Skin epidermis (tissue), 12 donors: Measurements from ENCODE around the gene ARHGEF37.
"Not testable (repeated sequence)": the region's sequence is repeated elsewhere in the genome, so short reads cannot be mapped to it uniquely, and the experiment has no call there.

ENCODE experiments used
- H3K27ac ChIP-seq, 21 experiments: fragments of 200-600 bp; sonication (generic) in 11 of 21; one replicate each; pipeline ENCODE4 v1.5.0; 2020; ENCODE audit warnings: mild to moderate bottlenecking in 3 of 21, inconsistent platforms in 2 of 21, moderate library complexity in 2 of 21
- H3K4me3 ChIP-seq, 7 experiments: fragments of 200-600 bp; sonication (generic) in 2 of 7; one replicate each; pipeline ENCODE4 v1.5.0; 2020; ENCODE audit warnings: inconsistent platforms in 2 of 7, mild to moderate bottlenecking in 2 of 7, moderate library complexity in 1 of 7

The ARHGEF37 gene

GRCh38 chr5:149640350-149640999 lies 59.2 kb downstream of the ARHGEF37 start:
- H3K27ac ChIP-seq: peak overlapping the region in 9 of 21 experiments; percentile 8 to 52 (median 15)
- H3K4me3 ChIP-seq: no peak overlapping the region

- H3K4me3 ChIP-seq: no peak overlapping the region
- peak overlapping the region in 6 of 21 experiments; percentile 8 to 52 (median 20) for H3K27ac ChIP-seq
These were observed 59.8 kb downstream of the ARHGEF37 start for GRCh38 chr5:149641000-149641576.

GRCh38 chr5:149641600-149641999 lies 60.3 kb downstream of the ARHGEF37 start:
- H3K4me3 ChIP-seq: no peak overlapping the region
- peak overlapping the region in 1 of 21 experiments; percentile 13 for H3K27ac ChIP-seq

GRCh38 chr5:149643781-149644180 lies 62.5 kb downstream of the ARHGEF37 start:
- Histone ChIP-seq H3K4me3 (no peak overlapping the region), H3K27ac (no peak overlapping the region)

GRCh38 chr5:149644629-149645028 lies 63.3 kb downstream of the ARHGEF37 start:
- Histone ChIP-seq H3K27ac (no peak overlapping the region), H3K4me3 (no peak overlapping the region)

GRCh38 chr5:149645236-149645635 lies 63.9 kb downstream of the ARHGEF37 start:
- H3K27ac ChIP-seq: no peak overlapping the region
- no peak overlapping the region for H3K4me3 ChIP-seq

GRCh38 chr5:149645725-149646124 lies 64.4 kb downstream of the ARHGEF37 start:
- H3K27ac ChIP-seq: no peak overlapping the region
- H3K4me3 ChIP-seq: no peak overlapping the region

- no peak overlapping the region for H3K27ac ChIP-seq
- H3K4me3 ChIP-seq: no peak overlapping the region
These were observed 65.3 kb downstream of the ARHGEF37 start for GRCh38 chr5:149646564-149646963.

GRCh38 chr5:149647334-149647733 lies 66.0 kb downstream of the ARHGEF37 start:
- Histone ChIP-seq H3K27ac (no peak overlapping the region), H3K4me3 (no peak overlapping the region)

- H3K27ac ChIP-seq, H3K4me3 ChIP-seq: not testable (repeated sequence)
These were observed 67.4 kb downstream of the ARHGEF37 start for GRCh38 chr5:149648464-149649393.

- not testable (repeated sequence) for H3K27ac ChIP-seq, H3K4me3 ChIP-seq
These were observed 68.4 kb downstream of the ARHGEF37 start for GRCh38 chr5:149649730-149650129.

- H3K4me3 ChIP-seq: no peak overlapping the region
- no peak overlapping the region for H3K27ac ChIP-seq
These were observed 70.4 kb downstream of the ARHGEF37 start for GRCh38 chr5:149651686-149652085.

- Histone ChIP-seq H3K27ac (no peak overlapping the region), H3K4me3 (no peak overlapping the region)
These were observed 71.4 kb downstream of the ARHGEF37 start for GRCh38 chr5:149652697-149653096.

- Histone ChIP-seq H3K4me3 (no peak overlapping the region), H3K27ac (no peak overlapping the region)
These were observed 72.9 kb downstream of the ARHGEF37 start for GRCh38 chr5:149654231-149654630.

- no peak overlapping the region for H3K27ac ChIP-seq
- no peak overlapping the region for H3K4me3 ChIP-seq
These were observed 73.7 kb downstream of the ARHGEF37 start for GRCh38 chr5:149654883-149655505.

- Histone ChIP-seq H3K4me3 (no peak overlapping the region), H3K27ac (no peak overlapping the region)
These were observed 75.4 kb downstream of the ARHGEF37 start for GRCh38 chr5:149656576-149657182.

GRCh38 chr5:149657324-149657723 lies 76.0 kb downstream of the ARHGEF37 start:
- H3K27ac ChIP-seq: no peak overlapping the region
- no peak overlapping the region for H3K4me3 ChIP-seq

GRCh38 chr5:149658299-149658698 lies 77.0 kb downstream of the ARHGEF37 start:
- Histone ChIP-seq H3K4me3 (no peak overlapping the region), H3K27ac (no peak overlapping the region)

GRCh38 chr5:149664083-149664482 lies 82.8 kb downstream of the ARHGEF37 start:
- H3K27ac ChIP-seq: no peak overlapping the region

More at GRCh38 chr5:149664083-149664482, 82.8 kb downstream of the ARHGEF37 start:
- no peak overlapping the region for H3K4me3 ChIP-seq
